ENCODE data around the gene CACNB4.

The CACNB4 gene

GRCh38 chr2:151845884-151846283, 253.0 kb downstream of the CACNB4 start:
- TF ChIP-seq CTCF (IDR thresholded peaks at IDR 0.05; ENCODE audit: borderline replicate concordance, insufficient read depth, low read depth, low read length): no peak
- H3K4me3 ChIP-seq (ENCODE audit: low read depth, low read length): no peak overlapping the region

- no peak for TF ChIP-seq CTCF (IDR thresholded peaks at IDR 0.05; ENCODE audit: borderline replicate concordance, insufficient read depth, low read depth, low read length)
- no peak overlapping the region for H3K4me3 ChIP-seq (ENCODE audit: low read depth, low read length)
These were observed 253.4 kb downstream of the CACNB4 start for GRCh38 chr2:151845481-151845880.

- TF ChIP-seq CTCF (IDR thresholded peaks at IDR 0.05; ENCODE audit: borderline replicate concordance, insufficient read depth, low read depth, low read length): no peak
- H3K4me3 ChIP-seq (ENCODE audit: low read depth, low read length): no peak overlapping the region
These were observed 254.5 kb downstream of the CACNB4 start for GRCh38 chr2:151844211-151844896.

GRCh38 chr2:151843691-151844061, 255.2 kb downstream of the CACNB4 start:
- no peak overlapping the region for H3K4me3 ChIP-seq (ENCODE audit: low read depth, low read length)
- no peak for TF ChIP-seq CTCF (IDR thresholded peaks at IDR 0.05; ENCODE audit: borderline replicate concordance, insufficient read depth, low read depth, low read length)

- H3K4me3 ChIP-seq (ENCODE audit: low read depth, low read length): no peak overlapping the region
- TF ChIP-seq CTCF (IDR thresholded peaks at IDR 0.05; ENCODE audit: borderline replicate concordance, insufficient read depth, low read depth, low read length): no peak
These were observed 255.8 kb downstream of the CACNB4 start for GRCh38 chr2:151842830-151843690.

GRCh38 chr2:151841047-151841424, 257.8 kb downstream of the CACNB4 start:
- H3K4me3 ChIP-seq (ENCODE audit: low read depth, low read length): no peak overlapping the region
- TF ChIP-seq CTCF (IDR thresholded peaks at IDR 0.05; ENCODE audit: borderline replicate concordance, insufficient read depth, low read depth, low read length): no peak
